LNCAP (cell line): ENCODE data around the gene PERM1.

Source experiments
- CTCF ChIP-seq: fragments of 450-650 bp; IDR thresholded peaks from 2 replicates; pipeline ENCODE4 v1.5.1; 2017; ENCODE audit warnings: mild to moderate bottlenecking

PERM1 gene

GRCh38 chr1:981491-981954 is 370 bp downstream of the PERM1 start:
- no peak for TF ChIP-seq CTCF

DNA sequence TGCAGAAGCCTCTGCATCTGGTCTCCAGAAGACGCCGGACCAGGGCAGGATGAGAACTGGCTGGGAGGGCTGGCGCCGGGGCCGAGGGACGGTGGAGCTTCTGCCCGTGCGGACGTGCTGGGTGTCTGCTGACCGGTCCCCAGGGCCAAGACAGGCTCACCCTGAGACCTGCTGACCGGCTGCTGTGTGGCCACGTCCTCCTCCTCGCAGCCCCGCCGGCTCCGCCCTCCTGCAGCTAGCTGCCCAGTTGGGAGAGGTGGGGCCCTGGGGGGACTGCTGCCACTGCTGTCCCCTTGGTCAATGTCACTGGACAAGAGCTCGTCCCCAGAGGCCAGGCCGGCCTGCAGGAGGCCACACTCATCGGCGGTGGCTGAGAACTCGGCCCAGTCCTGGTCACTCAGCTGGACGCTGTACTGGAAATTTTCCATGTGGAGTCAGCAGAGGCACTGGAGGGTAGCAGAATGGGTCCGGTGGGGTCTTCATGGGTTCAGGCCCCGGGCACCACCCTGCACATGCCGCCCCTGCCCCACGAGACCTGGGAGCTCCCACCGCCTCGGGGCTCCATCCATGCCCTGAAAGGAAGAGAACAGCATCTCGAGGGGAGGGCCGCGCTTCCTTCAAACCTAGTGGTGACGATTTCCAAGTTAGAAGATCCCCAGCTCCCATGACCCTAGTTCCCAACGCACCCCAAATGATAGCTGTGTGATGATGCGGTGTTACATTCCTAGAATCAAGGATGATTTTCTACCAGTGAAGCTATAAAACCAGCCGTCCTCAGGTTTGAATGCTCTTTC is 1.1 kb downstream of the PERM1 start:
- TF ChIP-seq CTCF = no peak

GRCh38 chr1:980137-980571 is 1.7 kb downstream of the PERM1 start:
- TF ChIP-seq CTCF = no peak

DNA sequence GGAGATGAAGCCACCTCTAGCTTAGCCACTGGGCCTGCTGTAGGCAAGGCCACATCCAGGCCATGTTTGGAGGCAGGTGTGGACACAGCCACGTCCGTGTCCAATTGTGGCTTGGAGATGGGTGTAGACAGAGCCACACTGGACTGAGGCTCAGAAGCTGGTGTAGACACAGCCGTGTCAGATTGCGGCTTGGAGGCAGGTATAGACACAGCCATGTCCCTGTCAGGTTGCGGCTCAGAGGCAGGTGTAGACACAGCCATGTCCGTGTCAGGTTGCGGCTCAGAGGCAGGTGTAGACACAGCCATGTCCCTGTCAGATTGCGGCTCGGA is 2.2 kb downstream of the PERM1 start:
- no peak for TF ChIP-seq CTCF

- no peak for TF ChIP-seq CTCF
These were observed 2.8 kb downstream of the PERM1 start for GRCh38 chr1:978835-979743.

- no peak for TF ChIP-seq CTCF
These were observed 3.6 kb downstream of the PERM1 start for GRCh38 chr1:978069-978834.

GRCh38 chr1:975896-976683 is 5.8 kb downstream of the PERM1 start:
- peak; percentile 56 for TF ChIP-seq CTCF
